Psoas muscle (tissue), 8 donors: ENCODE results near the gene B3GAT1. TPM values are rescaled to one million over a fixed set of nuclear protein-coding genes. Genes with fewer than 3 reads are reported as not detected.

Experiments used
- ATAC-seq, 4 donors: fragments of 200-7000 bp; cut with Tn5 transposase; one replicate each; pipeline ENCODE4 v1.9.1; 2020; ENCODE audit warnings: moderate library complexity in 3 of 4, mild to moderate bottlenecking in 2 of 4
- DNase-seq, 2 donors: peaks; one replicate each; pipeline ENCODE4 v3.0.0-alpha.2; 2020
- H3K27ac ChIP-seq: fragments of 200-600 bp; one replicate; pipeline ENCODE4 v1.8.0; 2022
- H3K27me3 ChIP-seq, 3 donors: fragments of 200-600 bp in 1 of 3; one replicate each; pipeline versions ENCODE4 v1.6.1 to v1.8.0; 2013 to 2022; ENCODE audit warnings: low read length in 2 of 3, mild to moderate bottlenecking in 2 of 3, moderate library complexity in 1 of 3; ENCODE audit not compliant: insufficient read depth in 3 of 3
- H3K36me3 ChIP-seq, 2 donors: fragments of 200-600 bp in 1 of 2; one replicate each; pipeline versions ENCODE4 v1.6.1 to v1.8.0; 2013 to 2022; ENCODE audit warnings: low read depth in 1 of 2, mild to moderate bottlenecking in 1 of 2, moderate library complexity in 1 of 2; ENCODE audit not compliant: insufficient read depth in 1 of 2
- H3K4me1 ChIP-seq: fragments of 200-600 bp; one replicate; pipeline ENCODE4 v1.8.0; 2022
- H3K4me3 ChIP-seq: fragments of 200-600 bp; one replicate; pipeline ENCODE4 v1.8.0; 2022; ENCODE audit warnings: mild to moderate bottlenecking
- H3K9me3 ChIP-seq: fragments of 200-600 bp; one replicate; pipeline ENCODE4 v1.8.0; 2022
- WGBS, 3 donors: extraction: QIAGEN DNeasy Blood & Tissue Kit; methylation state at CpG; one replicate each; pipeline versions ENCODE4 v1.1.6 to v1.1.7; 2013; 5-methylcytosine and 5-hydroxymethylcytosine counted together
- intact Hi-C, 2 donors: fragments of 100-400 bp; cut with DNase I; formaldehyde crosslinking; loops; one replicate each; pipeline versions ENCODE4 v1.11.0 to v1.14.2; 2022
- polyA plus RNA-seq, 3 donors: library from polyadenylated mRNA; stranded (reverse); fragments of 200-250 nt; gene quantifications; one replicate each; pipeline ENCODE4 v1.2.3, GENCODE V29; 2013
- total RNA-seq, 4 donors: library from RNA; stranded (reverse); fragmentation: NEBNext Ultra II Directional in 2 of 4; extraction: Animal tissue kit (Norgen Biotek cat#: 25700) in 2 of 4; gene quantifications; one replicate each; pipeline versions ENCODE4 v1.2.1 to v1.2.4, GENCODE V29; 2021 to 2023
- TF ChIP-seq, protein P1 (sequence below): fragments of 200-600 bp; IDR thresholded peaks from one replicate; pipeline ENCODE4 v1.8.0; 2022; ENCODE audit warnings: antibody characterized with exemption
- donor health status: healthy with polysubstance abuse.
- donor health status: DM: no; HTN: no; CAD: no; lungs with moderate emphysema.
- donor health status: Bipolar disorder and iron deficiency.
- donor health status: healthy.
- donor health status: DM: yes; HTN: yes; CAD: no.
- donor health status: DM: no; HTN: no; CAD: no.
- donor health status: DM: no; HTN: no; CAD: no.
- donor health status: DM: yes; HTN: yes; CAD: no.

The B3GAT1 gene
- total and polyA plus RNA-seq, 7 donors, result 0.01 to 0.13 (median 0.06) TPM; not detected in 3

DNA sequence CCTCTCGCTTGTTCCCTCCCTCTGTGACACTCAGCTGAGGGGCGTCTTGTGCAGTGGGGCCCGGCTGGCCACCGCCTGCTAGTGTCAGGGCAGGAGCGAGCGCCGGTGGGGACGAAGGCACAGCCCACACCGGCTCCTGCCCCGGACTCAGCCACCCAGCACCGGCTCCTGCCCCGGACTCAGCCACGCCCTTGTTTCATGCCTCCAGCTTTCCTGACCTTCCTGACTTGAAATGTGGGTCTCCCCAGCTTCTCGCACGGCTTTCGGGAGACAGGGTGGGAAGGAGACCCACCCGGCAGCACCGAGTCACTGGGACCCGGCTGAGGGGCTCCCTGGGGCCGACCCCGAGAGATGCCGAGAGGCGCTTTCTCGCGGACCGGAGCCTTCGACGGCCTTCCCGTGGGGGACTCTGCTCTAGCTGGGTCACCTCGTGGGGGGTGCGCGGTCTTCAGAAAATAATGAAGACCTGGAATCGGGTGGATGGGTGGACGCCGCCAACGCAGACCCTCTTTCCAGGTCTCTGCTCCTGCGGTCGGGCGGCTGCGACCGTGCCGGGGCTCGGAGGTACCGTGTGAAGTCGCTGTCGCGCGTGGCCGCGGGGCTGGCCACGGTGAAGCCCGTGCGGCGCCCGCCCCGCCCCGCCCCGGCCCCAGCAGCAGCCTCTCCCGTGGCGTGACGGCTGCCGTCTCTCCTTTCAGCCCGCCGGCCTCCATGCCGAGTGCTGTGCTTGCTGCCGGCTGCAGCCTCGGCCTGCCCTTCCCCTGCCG, 70.1 kb downstream of the B3GAT1 start:
- no peaks in the 10 kb centered on the region for H3K27me3 ChIP-seq
- H3K4me3 ChIP-seq, result no peak overlapping the region
- ATAC-seq (no peak), DNase-seq (no peak)
- TF ChIP-seq, protein P1, sequence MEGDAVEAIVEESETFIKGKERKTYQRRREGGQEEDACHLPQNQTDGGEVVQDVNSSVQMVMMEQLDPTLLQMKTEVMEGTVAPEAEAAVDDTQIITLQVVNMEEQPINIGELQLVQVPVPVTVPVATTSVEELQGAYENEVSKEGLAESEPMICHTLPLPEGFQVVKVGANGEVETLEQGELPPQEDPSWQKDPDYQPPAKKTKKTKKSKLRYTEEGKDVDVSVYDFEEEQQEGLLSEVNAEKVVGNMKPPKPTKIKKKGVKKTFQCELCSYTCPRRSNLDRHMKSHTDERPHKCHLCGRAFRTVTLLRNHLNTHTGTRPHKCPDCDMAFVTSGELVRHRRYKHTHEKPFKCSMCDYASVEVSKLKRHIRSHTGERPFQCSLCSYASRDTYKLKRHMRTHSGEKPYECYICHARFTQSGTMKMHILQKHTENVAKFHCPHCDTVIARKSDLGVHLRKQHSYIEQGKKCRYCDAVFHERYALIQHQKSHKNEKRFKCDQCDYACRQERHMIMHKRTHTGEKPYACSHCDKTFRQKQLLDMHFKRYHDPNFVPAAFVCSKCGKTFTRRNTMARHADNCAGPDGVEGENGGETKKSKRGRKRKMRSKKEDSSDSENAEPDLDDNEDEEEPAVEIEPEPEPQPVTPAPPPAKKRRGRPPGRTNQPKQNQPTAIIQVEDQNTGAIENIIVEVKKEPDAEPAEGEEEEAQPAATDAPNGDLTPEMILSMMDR, result no peak
- WGBS, 3 donors, result 87 to 90% (median 87%) methylated on average over 53 to 68 of the region's 68 CpGs
- no peaks in the 10 kb centered on the region for H3K4me1 ChIP-seq
- no peaks in the 10 kb centered on the region for H3K9me3 ChIP-seq
- H3K36me3 ChIP-seq, result no peaks in the 10 kb centered on the region
- H3K27ac ChIP-seq, result no peak overlapping the region
- intact Hi-C loops, result no loop called here

DNA sequence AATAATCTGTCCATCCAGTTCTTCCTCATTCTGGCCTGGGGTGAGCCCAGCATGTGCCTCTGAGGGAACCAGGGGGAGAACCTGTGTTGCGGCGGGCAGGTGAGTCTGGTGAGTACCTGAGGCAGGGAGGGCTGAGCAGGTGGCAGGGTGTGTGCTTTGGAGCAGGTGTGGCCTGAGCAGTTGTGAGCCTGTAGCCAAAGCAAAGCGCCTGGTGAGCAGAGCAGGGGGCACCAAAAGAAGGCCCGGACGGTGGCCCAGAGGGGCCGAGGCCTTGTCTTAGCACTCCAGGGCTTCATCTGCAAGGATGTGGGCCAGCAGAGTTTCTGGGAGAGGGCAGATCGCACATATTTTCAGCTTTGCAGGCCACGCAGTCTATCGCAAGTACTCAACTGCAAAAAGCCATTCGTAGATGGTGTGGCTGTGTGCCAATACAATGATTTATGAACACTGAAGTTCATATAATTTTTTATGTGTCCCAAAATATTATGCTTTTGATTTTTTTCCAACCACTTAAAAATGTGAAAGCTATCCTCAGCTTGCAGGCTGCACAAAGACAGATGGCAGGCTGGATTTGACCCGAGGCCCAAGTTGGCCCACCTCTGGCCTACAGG, 71.6 kb downstream of the B3GAT1 start:
- WGBS, 3 donors, result 86 to 87% (median 86%) methylated on average over 11 of the region's 11 CpGs

GRCh38 chr11:134339756-134340155, 72.3 kb downstream of the B3GAT1 start:
- no peaks in the 10 kb centered on the region for H3K36me3 ChIP-seq
- no peaks in the 10 kb centered on the region for H3K27me3 ChIP-seq
- H3K4me1 ChIP-seq, result no peaks in the 10 kb centered on the region
- DNase-seq (no peak), ATAC-seq (no peak)
- no peak overlapping the region for H3K4me3 ChIP-seq
- intact Hi-C loops, result no loop called here
- WGBS, 3 donors, result 83 to 92% (median 83%) methylated on average over 4 of the region's 4 CpGs
- H3K27ac ChIP-seq, result no peak overlapping the region
- TF ChIP-seq, protein P1, result no peak
- H3K9me3 ChIP-seq, result no peaks in the 10 kb centered on the region

More for the DNA sequence above, 71.6 kb downstream of the B3GAT1 start:
- Histone ChIP-seq H3K9me3 (no peaks in the 10 kb centered on the region), H3K36me3 (no peaks in the 10 kb centered on the region), H3K4me1 (no peaks in the 10 kb centered on the region), H3K27me3 (no peaks in the 10 kb centered on the region), H3K4me3 (no peak overlapping the region), H3K27ac (no peak overlapping the region)
- DNase-seq (no peak), ATAC-seq (no peak)
- TF ChIP-seq, protein P1, result no peak
- intact Hi-C loops, result no loop called here

DNA sequence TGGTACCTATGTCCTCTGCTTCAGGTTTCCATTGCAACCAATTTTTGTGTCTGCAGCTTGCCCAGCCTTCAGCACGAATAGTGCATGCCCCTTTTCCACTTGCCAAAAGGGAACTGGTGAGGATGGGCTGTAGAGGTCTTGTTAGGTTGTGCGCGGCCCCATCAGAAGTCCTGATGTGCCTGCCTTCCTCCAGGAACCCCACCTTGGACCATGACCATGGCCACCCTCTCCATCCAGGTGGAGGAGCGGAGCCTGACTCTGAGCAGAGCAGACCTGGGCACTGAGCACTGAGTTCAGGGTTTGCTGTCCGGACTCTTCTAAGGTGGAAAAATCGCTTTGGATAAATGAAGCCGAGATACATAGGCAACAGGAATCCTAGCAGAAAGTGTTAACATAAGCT, 73.4 kb downstream of the B3GAT1 start:
- H3K9me3 ChIP-seq, result no peaks in the 10 kb centered on the region
- H3K4me1 ChIP-seq, result no peaks in the 10 kb centered on the region
- H3K36me3 ChIP-seq, result no peaks in the 10 kb centered on the region
- DNase-seq (no peak), ATAC-seq (no peak)
- WGBS, 3 donors, result 90% methylated on average over 7 of the region's 7 CpGs
- no peaks in the 10 kb centered on the region for H3K27me3 ChIP-seq
- no peak overlapping the region for H3K27ac ChIP-seq
- TF ChIP-seq, protein P1, result no peak
- intact Hi-C loops, result no loop called here
- H3K4me3 ChIP-seq, result no peak overlapping the region
